GM21717 (cell line): ENCODE measurements around the gene FAM117B.
"Not testable (repeated sequence)": the region's sequence is repeated elsewhere in the genome, so short reads cannot be mapped to it uniquely, and the experiment has no call there.

ENCODE experiments used
- ATAC-seq: cut with Tn5 transposase; IDR thresholded peaks from one replicate; pipeline ENCODE4 v1.9.1; 2021; ENCODE audit warnings: mild to moderate bottlenecking, moderate library complexity; ENCODE audit not compliant: unreplicated experiment

The FAM117B gene

DNA sequence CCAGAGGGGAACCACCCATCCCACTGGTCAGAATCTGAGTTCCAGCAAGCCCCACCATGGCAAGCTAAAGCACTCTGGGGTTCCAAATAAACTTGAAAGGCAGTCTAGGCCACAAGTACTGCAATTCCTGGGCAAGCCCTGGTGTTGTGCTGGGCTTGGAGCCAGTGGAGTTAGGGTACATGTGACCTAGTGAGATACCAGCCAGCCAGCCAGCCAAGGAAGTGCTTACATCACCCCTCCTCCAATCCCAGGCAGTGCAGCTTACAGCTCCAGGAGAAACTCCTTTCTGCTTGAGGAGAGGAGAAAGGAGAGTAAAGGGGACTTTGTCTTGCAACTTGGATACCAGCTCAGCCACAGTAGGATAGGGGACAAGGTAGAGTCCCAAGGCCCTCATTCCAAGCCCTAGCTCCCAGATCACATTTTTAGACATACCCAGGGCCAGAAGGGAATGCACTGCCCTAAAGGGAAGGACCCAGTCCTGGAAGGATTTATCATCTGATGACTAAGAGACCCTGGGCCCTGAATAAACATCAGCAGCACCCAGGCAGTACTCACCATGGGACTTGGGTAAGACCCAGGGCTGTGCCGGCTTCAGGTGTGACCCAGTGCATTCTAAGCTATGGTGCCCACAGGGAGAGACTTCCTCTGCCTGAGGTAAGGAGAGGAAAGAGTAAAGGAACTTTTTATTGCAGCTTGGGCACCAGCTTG, 172.8 kb downstream of the FAM117B start:
- ATAC-seq: not testable (repeated sequence)

GRCh38 chr2:202808754-202809153, 174.0 kb downstream of the FAM117B start:
- ATAC-seq: no peak

DNA sequence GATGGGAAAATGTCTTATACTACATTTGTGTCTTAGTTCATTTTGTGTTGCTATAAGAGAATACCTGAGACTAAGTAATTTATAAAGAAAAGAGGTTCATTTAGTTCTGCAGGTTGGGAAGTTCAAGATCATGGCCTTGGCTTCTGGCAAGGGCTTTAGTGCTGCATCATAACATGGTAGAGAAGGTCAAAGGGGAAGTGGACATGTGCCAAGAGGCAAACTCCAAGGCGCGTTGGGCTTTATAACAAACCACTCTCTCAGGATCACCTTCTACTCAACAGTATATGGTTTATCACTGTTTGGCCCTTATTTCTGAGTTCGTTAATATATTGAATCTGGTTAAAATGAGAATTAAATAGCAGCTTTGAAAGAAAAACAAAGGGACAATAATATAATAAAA, 178.6 kb downstream of the FAM117B start:
- ATAC-seq: no peak

DNA sequence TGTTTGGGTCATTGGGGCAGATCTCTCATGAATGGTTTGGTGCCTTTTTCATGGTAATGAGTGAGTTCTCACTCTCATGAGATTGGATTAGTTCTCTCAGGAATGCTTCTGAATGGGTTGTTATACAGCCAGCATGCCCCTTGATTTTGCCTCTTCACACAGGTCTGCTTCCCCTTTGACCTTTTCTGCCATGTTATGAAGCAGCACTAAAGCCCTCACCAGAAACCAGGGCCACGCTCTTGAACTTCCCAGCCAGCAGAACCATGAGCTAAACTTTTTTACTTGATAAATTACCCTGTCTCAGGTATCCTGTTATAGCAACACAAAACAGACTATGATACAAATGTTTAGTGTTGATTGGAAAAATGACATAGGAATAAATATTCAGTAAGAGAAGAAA, 179.5 kb downstream of the FAM117B start:
- ATAC-seq: no peak

DNA sequence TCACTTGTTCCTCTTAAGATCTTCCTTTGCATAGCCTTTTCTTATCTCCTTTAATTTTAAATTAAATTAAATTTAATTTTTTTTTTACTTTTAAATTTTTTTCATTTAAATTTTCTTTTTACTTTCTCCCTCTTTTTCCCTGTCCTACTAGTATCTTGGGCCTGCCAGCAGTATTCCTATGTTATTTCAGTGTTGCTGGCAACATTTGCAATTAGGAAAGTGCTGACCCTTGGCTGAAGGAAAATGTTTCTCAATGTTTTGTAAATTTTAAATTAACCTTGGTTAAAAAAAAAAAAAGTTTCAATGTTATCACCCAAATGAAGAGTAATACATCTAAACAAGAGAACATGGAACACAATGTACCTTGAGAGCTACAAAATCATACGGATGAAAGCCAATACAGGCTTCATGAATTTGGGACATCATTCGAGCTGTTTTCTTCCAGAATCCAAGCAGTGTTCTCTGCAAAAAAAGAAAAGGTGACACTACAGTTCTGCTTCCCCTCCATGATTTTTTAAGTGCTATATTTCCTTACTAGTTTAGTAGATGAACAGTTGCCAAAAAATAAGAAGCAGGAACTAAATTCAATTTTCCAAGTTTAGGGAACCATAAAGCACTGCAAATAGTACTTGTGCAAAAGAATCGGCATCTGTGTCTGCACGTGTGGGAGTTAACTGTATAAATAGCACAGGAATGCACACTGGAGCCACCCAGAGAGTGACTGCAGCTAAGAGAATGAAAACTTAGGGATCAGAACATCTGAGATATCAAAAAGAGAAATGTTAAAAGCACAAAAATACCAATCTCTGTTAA, 181.0 kb downstream of the FAM117B start:
- ATAC-seq: no peak

- ATAC-seq: no peak
Observed at GRCh38 chr2:202817771-202818170, 183.0 kb downstream of the FAM117B start.

GRCh38 chr2:202818321-202818720, 183.6 kb downstream of the FAM117B start:
- no peak for ATAC-seq
